MCF 10A (cell line): ENCODE measurements around the gene CAPN15. TPM values are rescaled to one million over a fixed set of nuclear protein-coding genes. Genes with fewer than 3 reads are reported as not detected.

Source experiments
- BruUV-seq: library from RNA; stranded (reverse); fragments of 400-500 nt; replicated peaks from 2 replicates; lab custom pipeline; 2021; lab: Mats Ljungman, UMichigan
- CTCF ChIA-PET: fragments of 300-600 bp; sonication (Branson Sonifier 250); formaldehyde crosslinking; extraction: SDS; loops from one replicate; lab custom pipeline; 2021; ENCODE audit warnings: antibody characterized with exemption, inconsistent platforms; lab: Yijun Ruan, JAX
- POLR2A ChIA-PET: fragments of 300-600, 350-650 bp; sonication (Branson Sonifier 250); formaldehyde crosslinking; extraction: SDS; loops from one replicate; lab custom pipeline; 2020; ENCODE audit warnings: antibody characterized with exemption, inconsistent platforms; lab: Yijun Ruan, JAX
- DNase-seq: peaks from one replicate; pipeline ENCODE4 v3.0.0-alpha.2; 2018; ENCODE audit not compliant: unreplicated experiment
- H3K27ac Mint-ChIP-seq: one replicate; pipeline ENCODE4 v1.8.0; 2022; ENCODE audit warnings: mild to moderate bottlenecking, low read depth, mixed read lengths; ENCODE audit not compliant: unreplicated experiment
- H3K27me3 Mint-ChIP-seq: one replicate; pipeline ENCODE4 v1.8.0; 2022; ENCODE audit warnings: mixed read lengths; ENCODE audit not compliant: insufficient read depth, unreplicated experiment
- H3K36me3 Mint-ChIP-seq: one replicate; pipeline ENCODE4 v1.8.0; 2022; ENCODE audit warnings: mild to moderate bottlenecking, moderate library complexity, mixed read lengths; ENCODE audit not compliant: insufficient read depth, unreplicated experiment
- H3K4me1 Mint-ChIP-seq: one replicate; pipeline ENCODE4 v1.8.0; 2022; ENCODE audit warnings: mixed read lengths; ENCODE audit not compliant: insufficient read depth, unreplicated experiment
- H3K4me3 Mint-ChIP-seq: one replicate; pipeline ENCODE4 v1.8.0; 2022; ENCODE audit warnings: mild to moderate bottlenecking, moderate library complexity, mixed read lengths; ENCODE audit not compliant: unreplicated experiment
- H3K9me3 Mint-ChIP-seq: one replicate; pipeline ENCODE4 v1.8.0; 2022; ENCODE audit warnings: mixed read lengths; ENCODE audit not compliant: unreplicated experiment
- intact Hi-C: fragments of 100-400 bp; cut with micrococcal nuclease; formaldehyde crosslinking; loops from 2 replicates; pipeline ENCODE4 v1.14.1; 2022
- total RNA-seq: library from RNA; stranded (reverse); gene quantifications from 2 replicates; pipeline ENCODE4 v1.2.3, GENCODE V29; 2022
- TF ChIP-seq, protein P1 (sequence below): fragments of 200-600 bp; IDR thresholded peaks from one replicate; pipeline ENCODE4 v1.8.0; 2022; ENCODE audit warnings: antibody characterized with exemption, mild to moderate bottlenecking; ENCODE audit not compliant: unreplicated experiment

The CAPN15 gene
- total RNA-seq, 1 experiment from 2014 or later = 81.1 TPM

DNA sequence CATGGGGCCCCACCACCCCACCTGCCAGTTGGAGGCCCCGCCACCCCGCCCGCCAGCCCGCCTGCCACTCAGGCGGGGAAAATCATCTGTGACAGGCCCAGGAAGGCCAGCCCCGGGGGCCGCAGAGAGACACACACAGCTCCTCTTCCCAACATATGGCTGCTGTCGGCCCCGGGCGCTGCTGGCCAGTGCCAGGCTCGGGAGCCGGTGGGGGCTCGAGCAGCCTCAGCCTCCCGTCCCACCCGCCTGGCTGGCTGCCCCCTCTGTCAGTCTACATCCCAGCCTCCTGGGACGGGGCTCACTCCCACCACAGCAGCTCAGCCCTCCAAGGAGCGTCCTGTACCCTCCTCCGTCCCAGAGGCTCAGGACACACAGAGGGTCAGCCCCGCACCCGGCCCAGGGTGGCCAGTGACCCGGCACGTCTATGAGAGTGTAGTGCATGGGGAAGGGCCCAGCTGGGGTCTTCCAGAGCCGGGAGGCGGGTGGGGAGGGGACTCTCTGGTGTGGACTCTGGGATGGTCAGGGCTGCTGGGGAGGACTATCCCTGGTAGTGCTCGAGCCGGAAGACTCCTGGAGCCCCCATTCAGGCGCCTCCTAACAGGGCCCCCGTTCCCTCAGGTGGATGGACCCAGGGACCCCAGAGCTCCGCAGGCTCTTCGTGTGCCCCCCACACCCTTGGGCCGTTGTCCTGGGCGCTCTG is 29.1 kb downstream of the CAPN15 start:
- ChIA-PET CTCF (no interaction called here), POLR2A (no interaction called here)
- intact Hi-C loops = no loop called here
- BruUV-seq = no TSS peak
- Mint-ChIP-seq H3K4me1 (no peaks in the 10 kb centered on the region), H3K9me3 (no peaks in the 10 kb centered on the region), H3K27ac (no peak overlapping the region), H3K36me3 (no peaks in the 10 kb centered on the region), H3K27me3 (no peaks in the 10 kb centered on the region), H3K4me3 (no peak overlapping the region)
- TF ChIP-seq, protein P1, sequence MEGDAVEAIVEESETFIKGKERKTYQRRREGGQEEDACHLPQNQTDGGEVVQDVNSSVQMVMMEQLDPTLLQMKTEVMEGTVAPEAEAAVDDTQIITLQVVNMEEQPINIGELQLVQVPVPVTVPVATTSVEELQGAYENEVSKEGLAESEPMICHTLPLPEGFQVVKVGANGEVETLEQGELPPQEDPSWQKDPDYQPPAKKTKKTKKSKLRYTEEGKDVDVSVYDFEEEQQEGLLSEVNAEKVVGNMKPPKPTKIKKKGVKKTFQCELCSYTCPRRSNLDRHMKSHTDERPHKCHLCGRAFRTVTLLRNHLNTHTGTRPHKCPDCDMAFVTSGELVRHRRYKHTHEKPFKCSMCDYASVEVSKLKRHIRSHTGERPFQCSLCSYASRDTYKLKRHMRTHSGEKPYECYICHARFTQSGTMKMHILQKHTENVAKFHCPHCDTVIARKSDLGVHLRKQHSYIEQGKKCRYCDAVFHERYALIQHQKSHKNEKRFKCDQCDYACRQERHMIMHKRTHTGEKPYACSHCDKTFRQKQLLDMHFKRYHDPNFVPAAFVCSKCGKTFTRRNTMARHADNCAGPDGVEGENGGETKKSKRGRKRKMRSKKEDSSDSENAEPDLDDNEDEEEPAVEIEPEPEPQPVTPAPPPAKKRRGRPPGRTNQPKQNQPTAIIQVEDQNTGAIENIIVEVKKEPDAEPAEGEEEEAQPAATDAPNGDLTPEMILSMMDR = no peak
- no peak for DNase-seq

- ChIA-PET CTCF (no interaction called here), POLR2A (interaction anchor here (0.6 kb wide), 1 partner anchor 470 kb away, joined by 3 read pairs; no protein-coding TSS in a partner anchor)
- H3K4me1 Mint-ChIP-seq = no peaks in the 10 kb centered on the region
- DNase-seq = no peak
- intact Hi-C loops = no loop called here
- no peak overlapping the region for H3K4me3 Mint-ChIP-seq
- no peaks in the 10 kb centered on the region for H3K27me3 Mint-ChIP-seq
- H3K27ac Mint-ChIP-seq = no peak overlapping the region
- no peaks in the 10 kb centered on the region for H3K9me3 Mint-ChIP-seq
- TF ChIP-seq, protein P1 = no peak
- H3K36me3 Mint-ChIP-seq = no peaks in the 10 kb centered on the region
- no TSS peak for BruUV-seq
Measured at GRCh38 chr16:557463-558297, 30.2 kb downstream of the CAPN15 start.

GRCh38 chr16:558298-559020 is 30.9 kb downstream of the CAPN15 start:
- H3K9me3 Mint-ChIP-seq = no peaks in the 10 kb centered on the region
- H3K36me3 Mint-ChIP-seq = no peaks in the 10 kb centered on the region
- POLR2A ChIA-PET = interaction anchor here (0.6 kb wide), 1 partner anchor 470 kb away, joined by 3 read pairs; no protein-coding TSS in a partner anchor
- DNase-seq = no peak
- CTCF ChIA-PET = interaction anchor here (0.6 kb wide), 1 partner anchor 123 kb away, joined by 3 read pairs; no protein-coding TSS in a partner anchor
- TF ChIP-seq, protein P1 = no peak
- no TSS peak for BruUV-seq
- intact Hi-C loops = no loop called here
- H3K27me3 Mint-ChIP-seq = no peaks in the 10 kb centered on the region
- H3K4me1 Mint-ChIP-seq = no peaks in the 10 kb centered on the region
- no peak overlapping the region for H3K27ac Mint-ChIP-seq
- no peak overlapping the region for H3K4me3 Mint-ChIP-seq
